Neutrophil (primary cell): Measurements from ENCODE around the gene ATP9A.

Experiments used
- H3K27ac ChIP-seq: fragments of 200-600 bp; sonication (generic); 2 replicates; pipeline ENCODE4 v1.5.1; 2016; ENCODE audit warnings: mild to moderate bottlenecking, moderate library complexity
- H3K27me3 ChIP-seq: fragments of 200-600 bp; sonication (generic); 2 replicates; pipeline ENCODE4 v1.6.0; 2016; ENCODE audit warnings: mild to moderate bottlenecking
- H3K36me3 ChIP-seq: fragments of 200-600 bp; sonication (generic); 2 replicates; pipeline ENCODE4 v1.5.1; 2017
- H3K4me1 ChIP-seq, 2 experiments: fragments of 200-600 bp in 1 of 2; sonication (generic) in 1 of 2; 1 replicate in 1 of 2; 2 replicates in 1 of 2; pipeline versions ENCODE4 v1.5.1 to v1.6.1; 2013 to 2016; ENCODE audit warnings: low read depth in 1 of 2, low read length in 1 of 2, mild to moderate bottlenecking in 1 of 2, moderate library complexity in 1 of 2; ENCODE audit not compliant: control insufficient read depth in 1 of 2, insufficient read depth in 1 of 2
- H3K4me3 ChIP-seq, 2 experiments: fragments of 200-600 bp in 1 of 2; sonication (generic) in 1 of 2; 1 replicate in 1 of 2; 2 replicates in 1 of 2; pipeline ENCODE4 v1.5.1; 2013 to 2016; ENCODE audit warnings: low read depth in 1 of 2, low read length in 1 of 2, mild to moderate bottlenecking in 1 of 2, moderate library complexity in 1 of 2
- H3K9me3 ChIP-seq: fragments of 200-600 bp; sonication (generic); 2 replicates; pipeline ENCODE4 v1.5.1; 2016
- TF ChIP-seq, protein P1 (sequence below): fragments of 200-600 bp; sonication (generic); IDR thresholded peaks from 2 replicates; pipeline ENCODE4 v1.5.1; 2016; ENCODE audit warnings: antibody characterized with exemption

The ATP9A gene

DNA sequence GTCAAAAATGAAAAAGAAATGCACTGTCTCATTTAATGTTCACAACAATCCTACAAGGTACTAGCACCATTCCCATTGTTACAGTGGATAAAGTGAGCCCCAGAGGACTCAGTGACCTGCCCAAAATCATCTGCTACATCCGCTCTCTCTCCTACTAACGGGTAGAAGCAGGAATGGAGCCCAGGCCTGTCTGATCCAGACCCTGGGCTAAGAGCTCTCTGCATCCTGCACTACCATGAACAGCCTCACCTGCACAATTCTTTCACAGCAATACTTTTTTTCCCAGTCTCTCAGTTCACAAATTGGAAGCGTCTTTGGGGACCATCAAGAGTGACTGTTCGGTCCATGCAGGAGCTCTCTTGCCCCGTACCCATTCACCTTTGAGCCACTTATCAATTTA, 31.2 kb downstream of the ATP9A start:
- no peak overlapping the region for H3K27ac ChIP-seq
- H3K27me3 ChIP-seq = no peaks in the 10 kb centered on the region
- H3K36me3 ChIP-seq = no peaks in the 10 kb centered on the region
- no peaks in the 10 kb centered on the region for H3K4me1 ChIP-seq
- no peak overlapping the region for H3K4me3 ChIP-seq
- H3K9me3 ChIP-seq = no peaks in the 10 kb centered on the region
- TF ChIP-seq, protein P1, sequence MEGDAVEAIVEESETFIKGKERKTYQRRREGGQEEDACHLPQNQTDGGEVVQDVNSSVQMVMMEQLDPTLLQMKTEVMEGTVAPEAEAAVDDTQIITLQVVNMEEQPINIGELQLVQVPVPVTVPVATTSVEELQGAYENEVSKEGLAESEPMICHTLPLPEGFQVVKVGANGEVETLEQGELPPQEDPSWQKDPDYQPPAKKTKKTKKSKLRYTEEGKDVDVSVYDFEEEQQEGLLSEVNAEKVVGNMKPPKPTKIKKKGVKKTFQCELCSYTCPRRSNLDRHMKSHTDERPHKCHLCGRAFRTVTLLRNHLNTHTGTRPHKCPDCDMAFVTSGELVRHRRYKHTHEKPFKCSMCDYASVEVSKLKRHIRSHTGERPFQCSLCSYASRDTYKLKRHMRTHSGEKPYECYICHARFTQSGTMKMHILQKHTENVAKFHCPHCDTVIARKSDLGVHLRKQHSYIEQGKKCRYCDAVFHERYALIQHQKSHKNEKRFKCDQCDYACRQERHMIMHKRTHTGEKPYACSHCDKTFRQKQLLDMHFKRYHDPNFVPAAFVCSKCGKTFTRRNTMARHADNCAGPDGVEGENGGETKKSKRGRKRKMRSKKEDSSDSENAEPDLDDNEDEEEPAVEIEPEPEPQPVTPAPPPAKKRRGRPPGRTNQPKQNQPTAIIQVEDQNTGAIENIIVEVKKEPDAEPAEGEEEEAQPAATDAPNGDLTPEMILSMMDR = no peak

DNA sequence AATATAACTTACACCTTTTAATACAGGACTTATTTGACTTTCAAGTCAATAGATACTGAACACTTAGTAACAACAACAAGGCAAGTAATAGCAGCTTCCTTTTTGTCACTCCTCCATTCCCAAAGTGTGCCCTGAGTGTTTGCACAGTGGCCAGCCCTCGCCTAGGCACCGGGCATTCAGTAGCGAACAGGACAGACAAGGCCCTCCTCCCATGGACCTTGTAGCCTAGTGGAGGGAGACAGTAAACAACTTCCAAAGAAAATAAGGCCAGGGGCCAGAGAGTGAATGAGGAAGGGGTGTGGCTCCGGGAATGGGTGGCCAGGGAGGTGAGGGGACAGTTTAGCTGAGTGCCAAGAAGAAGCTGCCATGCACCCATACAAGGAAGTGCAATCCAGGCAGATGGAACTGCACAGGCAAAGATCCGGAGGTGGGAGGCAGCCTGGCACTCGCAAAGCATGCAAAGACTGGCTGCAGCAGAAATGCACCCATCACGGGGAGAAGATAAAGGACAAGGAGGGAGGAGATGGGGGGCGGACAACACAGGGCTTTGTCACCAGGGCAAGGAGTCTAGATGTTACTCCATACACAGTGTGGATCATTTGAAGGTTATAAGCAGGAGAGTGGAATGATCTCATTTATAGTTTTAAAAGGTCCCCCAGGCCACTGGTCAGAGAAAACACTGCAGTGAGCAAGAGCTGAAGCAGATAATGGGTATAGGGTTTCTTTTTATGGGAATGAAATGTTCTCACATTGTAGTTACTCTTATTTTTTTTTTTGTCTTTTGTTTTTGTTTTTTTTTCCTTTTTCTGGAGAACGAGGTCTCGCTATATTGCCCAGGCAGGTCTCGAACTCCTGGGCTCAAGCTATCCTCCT, 32.2 kb downstream of the ATP9A start:
- H3K36me3 ChIP-seq = no peaks in the 10 kb centered on the region

DNA sequence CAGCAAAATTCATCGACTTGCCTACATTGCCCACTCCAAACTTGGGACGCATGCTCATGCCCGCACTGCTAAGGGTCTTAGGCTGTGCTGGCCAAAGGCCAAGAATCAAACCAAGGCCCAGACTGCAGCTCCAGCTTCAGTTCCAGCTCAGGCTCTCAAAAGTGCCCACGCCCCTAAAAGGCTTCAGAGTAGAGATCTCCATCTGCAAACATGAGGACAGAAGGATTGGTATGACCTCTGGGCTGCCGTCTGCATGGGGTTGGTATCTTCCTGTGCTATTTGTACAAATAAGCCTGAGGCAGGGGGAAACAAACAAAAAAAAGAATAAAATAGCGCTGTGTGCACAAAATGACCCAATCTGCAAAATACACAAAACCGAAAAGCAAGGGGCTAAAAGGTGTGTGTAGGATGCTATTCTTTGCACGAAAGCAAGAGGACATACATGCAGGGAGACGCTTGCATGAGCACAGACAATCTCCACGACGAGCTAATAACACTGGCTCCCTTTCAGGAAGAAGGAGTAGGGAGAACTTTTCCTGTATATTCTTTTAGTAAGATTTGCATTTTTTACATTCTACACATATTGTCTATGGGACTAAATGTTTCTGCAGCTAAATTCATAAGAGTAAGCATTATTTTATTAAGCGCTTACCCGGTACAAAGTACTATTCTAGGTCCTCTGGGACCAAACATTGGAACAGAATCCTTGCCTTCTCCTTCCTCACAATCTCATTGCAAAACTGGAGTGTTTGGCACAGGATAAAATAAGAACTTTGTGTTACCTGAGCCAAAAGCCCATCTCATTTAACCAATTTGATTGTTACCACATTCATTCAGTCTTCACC, 33.1 kb downstream of the ATP9A start:
- H3K9me3 ChIP-seq = no peaks in the 10 kb centered on the region
- no peak overlapping the region for H3K27ac ChIP-seq
- H3K36me3 ChIP-seq = no peaks in the 10 kb centered on the region
- H3K27me3 ChIP-seq = no peaks in the 10 kb centered on the region
- TF ChIP-seq, protein P1 = no peak
- no peaks in the 10 kb centered on the region for H3K4me1 ChIP-seq
- no peak overlapping the region for H3K4me3 ChIP-seq

More for the DNA sequence above, 32.2 kb downstream of the ATP9A start:
- TF ChIP-seq, protein P1 = no peak
- Histone ChIP-seq H3K27me3 (no peaks in the 10 kb centered on the region), H3K4me3 (no peak overlapping the region), H3K9me3 (no peaks in the 10 kb centered on the region), H3K4me1 (no peaks in the 10 kb centered on the region), H3K27ac (no peak overlapping the region)

DNA sequence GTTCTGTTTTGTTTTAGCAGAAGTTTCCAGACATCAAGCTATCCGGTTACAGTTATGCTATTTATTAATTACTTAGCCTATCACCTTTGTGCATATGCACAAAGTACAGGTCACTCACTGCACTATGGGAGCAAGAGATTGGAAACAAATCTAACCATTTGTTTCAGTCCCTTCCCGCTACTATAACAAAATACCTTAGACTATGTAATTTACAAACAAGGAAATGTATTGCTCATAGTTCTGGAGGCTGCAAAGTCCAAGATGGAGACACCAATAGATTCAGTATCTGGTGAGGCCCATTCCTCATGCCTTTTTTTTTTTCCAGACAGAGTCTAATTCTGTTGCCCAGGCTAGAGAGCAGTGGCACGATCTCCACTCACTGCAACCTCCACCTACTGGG, 35.1 kb downstream of the ATP9A start:
- Histone ChIP-seq H3K4me1 (no peaks in the 10 kb centered on the region), H3K27ac (no peak overlapping the region), H3K27me3 (no peaks in the 10 kb centered on the region), H3K4me3 (no peak overlapping the region), H3K9me3 (no peaks in the 10 kb centered on the region), H3K36me3 (no peaks in the 10 kb centered on the region)
- TF ChIP-seq, protein P1 = no peak

DNA sequence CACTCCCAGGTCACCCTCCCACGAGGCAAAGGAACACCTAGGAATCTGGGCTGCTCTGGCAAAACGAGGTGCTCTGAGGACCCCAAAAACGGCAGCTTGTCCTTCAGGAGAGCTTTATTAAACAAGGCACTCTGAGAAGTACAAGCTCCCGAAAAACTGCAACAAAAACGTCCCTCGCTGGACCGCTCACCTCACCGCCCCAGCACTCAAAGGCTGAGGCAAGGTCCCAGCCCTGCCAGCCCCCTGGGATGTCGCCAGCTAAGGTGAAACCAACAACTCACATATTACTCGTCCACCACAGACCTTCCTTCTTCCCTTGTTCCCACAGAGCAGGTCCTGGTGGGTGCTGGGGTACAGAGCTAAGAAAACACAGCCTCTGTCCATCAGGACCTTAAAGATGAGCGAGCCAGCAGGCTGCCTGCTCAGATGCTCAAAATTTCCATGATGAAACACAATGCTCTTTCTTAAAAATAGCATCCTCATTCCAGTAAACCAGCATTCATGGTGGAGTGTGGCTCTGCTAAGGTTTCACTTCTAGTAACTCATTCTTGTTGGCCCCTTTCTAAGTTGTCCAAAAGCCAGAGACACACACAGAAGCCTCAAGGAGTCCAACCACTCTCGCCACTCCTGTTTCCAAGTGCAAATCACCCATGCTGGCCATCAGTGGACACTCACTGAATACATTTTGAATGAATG, 35.9 kb downstream of the ATP9A start:
- Histone ChIP-seq H3K36me3 (no peaks in the 10 kb centered on the region), H3K27ac (no peak overlapping the region), H3K27me3 (no peaks in the 10 kb centered on the region), H3K9me3 (no peaks in the 10 kb centered on the region), H3K4me1 (no peaks in the 10 kb centered on the region), H3K4me3 (no peak overlapping the region)
- TF ChIP-seq, protein P1 = no peak
